Stimulated activated CD8-positive, alpha-beta memory T cell treated with anti-CD3 and anti-CD28 coated beads, Interleukin-15, amount 100 ng/mL, for 1 hour (primary cell): ENCODE results near the gene SIDT2.

Experiments used
- DNase-seq: peaks from one replicate; pipeline ENCODE4 v3.0.0-alpha.2; 2020; ENCODE audit warnings: low read depth

SIDT2 gene

GRCh38 chr11:117189191-117189940 lies 10.8 kb downstream of the SIDT2 start:
- DNase-seq = no peak

- no peak for DNase-seq
These were observed 11.5 kb downstream of the SIDT2 start for GRCh38 chr11:117189941-117190544.

DNA sequence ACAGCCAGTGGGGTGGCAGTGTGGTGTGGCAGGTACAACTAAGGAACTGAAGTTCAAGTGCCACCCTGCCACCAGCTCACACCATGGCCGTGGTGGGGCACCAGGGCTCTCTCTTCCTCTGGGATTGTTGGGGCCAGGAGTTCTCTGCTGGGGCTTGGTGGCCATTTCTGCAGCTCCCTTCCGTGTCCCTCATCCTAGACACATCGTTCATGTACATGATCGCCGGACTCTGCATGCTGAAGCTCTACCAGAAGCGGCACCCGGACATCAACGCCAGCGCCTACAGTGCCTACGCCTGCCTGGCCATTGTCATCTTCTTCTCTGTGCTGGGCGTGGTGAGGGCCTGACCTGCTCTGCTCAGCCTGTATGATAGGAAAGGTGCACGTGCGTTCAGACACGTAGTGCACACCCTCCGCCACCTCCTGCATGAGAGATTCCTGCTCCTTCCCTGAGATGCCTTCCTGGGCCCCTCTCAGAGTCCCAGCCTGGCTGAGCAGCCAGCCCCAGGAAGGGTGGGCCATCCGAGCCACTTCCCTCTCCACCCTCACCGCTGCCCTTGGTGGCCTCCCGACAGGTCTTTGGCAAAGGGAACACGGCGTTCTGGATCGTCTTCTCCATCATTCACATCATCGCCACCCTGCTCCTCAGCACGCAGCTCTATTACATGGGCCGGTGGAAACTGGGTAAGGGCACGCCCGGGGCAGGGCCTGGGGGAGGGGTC lies 13.3 kb downstream of the SIDT2 start:
- DNase-seq = no peak

DNA sequence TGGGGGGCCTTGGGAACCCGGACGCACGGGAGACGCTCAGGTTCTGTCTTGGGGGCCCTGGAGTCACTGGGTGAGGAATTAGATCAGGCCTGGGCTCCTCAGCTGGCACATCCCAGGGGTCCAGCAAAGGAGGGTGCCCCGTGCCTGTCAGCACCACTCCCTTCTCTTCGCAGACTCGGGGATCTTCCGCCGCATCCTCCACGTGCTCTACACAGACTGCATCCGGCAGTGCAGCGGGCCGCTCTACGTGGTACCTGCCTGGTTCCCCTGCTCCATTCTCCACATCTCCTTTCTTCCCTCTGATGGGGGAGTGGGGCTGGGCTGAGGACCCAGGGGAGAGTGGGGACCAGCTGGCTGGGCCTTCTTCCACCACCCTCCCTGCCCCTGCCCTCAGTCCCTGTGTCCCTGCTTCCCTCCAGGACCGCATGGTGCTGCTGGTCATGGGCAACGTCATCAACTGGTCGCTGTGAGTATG lies 13.9 kb downstream of the SIDT2 start:
- DNase-seq = no peak

GRCh38 chr11:117193130-117194020 lies 14.8 kb downstream of the SIDT2 start:
- no peak for DNase-seq

DNA sequence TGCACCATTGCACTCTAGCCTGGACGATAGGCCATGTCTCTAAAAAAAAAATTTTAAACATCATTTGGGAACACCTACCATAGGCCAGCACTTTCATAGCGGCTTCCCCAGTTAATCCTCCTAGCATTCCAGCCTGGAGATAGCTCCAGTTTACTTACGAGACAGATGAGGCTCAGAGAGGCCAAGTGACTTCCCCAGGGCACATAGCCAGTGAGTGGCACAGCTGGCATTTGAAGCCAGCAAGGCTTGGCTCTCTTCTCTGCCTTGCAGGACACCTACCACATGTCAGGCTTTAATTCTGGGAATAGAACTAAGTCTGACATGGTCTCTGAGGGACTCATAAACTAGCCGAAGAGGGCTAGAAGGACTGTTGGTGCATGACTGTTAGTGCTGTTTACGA lies 15.7 kb downstream of the SIDT2 start:
- no peak for DNase-seq

DNA sequence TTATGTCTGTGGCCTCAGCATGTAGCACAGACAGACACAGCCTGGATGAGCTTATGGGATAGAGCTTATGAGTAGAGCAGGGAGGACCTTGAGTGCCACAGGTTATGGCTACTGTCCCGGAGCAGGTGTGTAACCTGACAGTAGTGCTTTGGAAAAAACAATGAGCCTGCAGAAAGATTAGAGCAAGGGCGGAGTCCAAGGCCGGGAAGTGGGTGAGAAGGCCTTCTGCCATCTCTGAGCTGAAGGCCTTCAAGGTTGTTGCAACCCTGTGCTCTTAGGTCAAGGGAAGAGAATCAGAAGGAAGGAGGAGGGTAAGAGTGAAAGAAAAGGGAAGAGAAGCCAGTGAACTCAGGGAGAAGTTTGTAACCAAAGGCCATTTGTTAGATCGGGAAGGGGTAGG lies 16.7 kb downstream of the SIDT2 start:
- DNase-seq = no peak

- DNase-seq = no peak
These were observed 17.2 kb downstream of the SIDT2 start for GRCh38 chr11:117195761-117196160.

DNA sequence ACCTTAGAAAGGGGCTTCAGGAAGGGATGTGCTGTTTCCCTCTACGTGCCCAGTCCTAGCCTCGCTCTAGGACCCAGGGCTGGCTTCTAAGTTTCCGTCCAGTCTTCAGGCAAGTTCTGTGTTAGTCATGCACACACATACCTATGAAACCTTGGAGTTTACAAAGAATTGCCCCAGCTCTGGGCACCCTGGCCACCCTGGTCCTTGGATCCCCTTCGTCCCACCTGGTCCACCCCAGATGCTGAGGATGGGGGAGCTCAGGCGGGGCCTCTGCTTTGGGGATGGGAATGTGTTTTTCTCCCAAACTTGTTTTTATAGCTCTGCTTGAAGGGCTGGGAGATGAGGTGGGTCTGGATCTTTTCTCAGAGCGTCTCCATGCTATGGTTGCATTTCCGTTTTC lies 18.5 kb downstream of the SIDT2 start:
- DNase-seq = no peak

DNA sequence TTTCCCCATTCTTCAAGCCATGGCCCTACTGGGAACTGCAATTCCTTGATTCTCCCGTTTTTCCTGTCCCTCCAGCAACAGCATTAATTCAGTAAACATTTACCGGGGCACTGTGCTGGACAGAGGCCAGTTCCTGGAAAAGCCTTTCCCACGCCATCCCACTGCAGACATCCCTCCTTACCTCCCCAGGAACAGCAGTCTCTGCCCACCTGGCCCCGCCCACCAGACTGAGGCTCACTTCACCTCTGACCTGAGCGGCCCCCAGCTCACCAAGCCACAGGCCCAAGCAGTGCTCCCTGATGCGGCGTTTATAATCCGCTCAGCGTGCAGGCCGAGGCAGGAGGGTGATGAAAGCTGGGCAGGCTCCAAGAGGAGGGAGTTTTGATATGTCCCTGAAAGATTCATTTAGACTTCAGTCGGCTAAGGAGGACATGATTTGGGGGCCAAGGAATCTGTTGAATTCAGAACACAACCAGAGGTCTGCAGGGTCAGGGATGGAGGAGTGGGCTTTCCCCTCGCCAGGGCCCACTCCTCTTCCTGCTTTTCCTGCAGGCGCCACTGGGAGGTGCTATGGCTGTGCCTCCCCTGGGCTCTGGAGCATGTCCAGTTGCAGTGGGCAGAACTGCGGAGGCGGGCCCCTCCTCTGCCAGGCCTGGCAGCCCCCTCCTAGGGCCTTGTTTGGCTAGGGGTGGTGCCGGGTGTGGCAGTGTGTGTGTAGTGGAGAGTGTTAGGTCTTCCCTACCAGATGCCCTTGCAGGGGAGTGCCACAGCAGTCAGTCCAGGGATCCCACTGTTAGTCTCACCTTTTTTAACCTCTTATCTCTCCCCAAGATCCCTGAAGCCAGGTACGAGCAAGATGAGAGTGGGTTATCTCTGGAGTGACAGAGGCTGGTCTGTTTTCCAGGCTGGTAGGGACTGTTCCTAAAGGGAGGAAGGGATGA lies 19.2 kb downstream of the SIDT2 start:
- DNase-seq = no peak

GRCh38 chr11:117198613-117199012 lies 20.1 kb downstream of the SIDT2 start:
- no peak for DNase-seq

GRCh38 chr11:117199053-117199915 lies 20.7 kb downstream of the SIDT2 start, which contains the start of gene TAGLN:
Gene TAGLN, plus strand, starts transcription at chr11:117199370. Its CDS starts 3,644 bp downstream, at chr11:117203014.
- no peak for DNase-seq

DNA sequence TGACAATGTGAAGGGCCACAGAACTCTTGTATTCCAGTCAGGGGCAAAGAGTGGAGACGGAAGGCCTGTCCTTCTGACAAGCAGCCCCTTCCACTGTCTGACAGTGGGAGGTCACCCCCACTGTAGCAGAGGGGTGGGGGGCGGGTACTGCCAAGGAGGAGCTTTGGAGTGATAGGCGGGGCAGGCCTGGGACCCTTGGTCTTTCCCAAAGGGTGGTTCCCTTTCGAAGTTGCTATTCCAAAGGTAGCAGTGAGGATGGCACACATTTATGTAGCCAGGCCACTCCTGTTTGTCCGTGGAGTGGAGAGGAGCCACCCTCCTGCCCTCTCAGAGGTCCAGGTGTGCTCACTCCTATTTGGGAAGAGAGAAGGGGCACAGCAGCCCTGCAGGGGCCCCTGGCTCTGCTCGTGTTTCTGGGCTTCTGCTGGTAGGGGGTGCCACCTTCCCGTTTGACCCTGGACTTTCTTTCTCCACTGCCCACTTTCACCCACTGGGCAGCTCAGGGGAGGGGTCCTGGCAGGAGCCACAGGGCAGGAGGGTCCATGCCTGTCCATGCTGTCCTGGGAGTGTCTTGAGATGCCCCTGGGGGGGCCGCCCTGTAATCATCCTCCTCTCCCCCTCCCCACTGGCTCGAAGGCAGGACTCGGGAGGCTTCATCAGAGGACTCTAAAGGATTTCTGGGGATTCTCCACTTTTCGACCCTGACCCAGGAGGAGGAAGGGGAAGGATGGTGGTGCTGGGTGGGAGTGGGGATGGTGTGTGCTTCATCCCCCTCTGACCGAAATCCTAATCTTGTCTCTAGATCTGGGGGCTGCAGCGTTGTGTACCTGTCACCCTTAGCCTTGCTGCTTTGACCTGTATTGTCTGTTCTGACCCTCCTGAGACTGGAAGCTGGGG lies 21.6 kb downstream of the SIDT2 start:
- no peak for DNase-seq

DNA sequence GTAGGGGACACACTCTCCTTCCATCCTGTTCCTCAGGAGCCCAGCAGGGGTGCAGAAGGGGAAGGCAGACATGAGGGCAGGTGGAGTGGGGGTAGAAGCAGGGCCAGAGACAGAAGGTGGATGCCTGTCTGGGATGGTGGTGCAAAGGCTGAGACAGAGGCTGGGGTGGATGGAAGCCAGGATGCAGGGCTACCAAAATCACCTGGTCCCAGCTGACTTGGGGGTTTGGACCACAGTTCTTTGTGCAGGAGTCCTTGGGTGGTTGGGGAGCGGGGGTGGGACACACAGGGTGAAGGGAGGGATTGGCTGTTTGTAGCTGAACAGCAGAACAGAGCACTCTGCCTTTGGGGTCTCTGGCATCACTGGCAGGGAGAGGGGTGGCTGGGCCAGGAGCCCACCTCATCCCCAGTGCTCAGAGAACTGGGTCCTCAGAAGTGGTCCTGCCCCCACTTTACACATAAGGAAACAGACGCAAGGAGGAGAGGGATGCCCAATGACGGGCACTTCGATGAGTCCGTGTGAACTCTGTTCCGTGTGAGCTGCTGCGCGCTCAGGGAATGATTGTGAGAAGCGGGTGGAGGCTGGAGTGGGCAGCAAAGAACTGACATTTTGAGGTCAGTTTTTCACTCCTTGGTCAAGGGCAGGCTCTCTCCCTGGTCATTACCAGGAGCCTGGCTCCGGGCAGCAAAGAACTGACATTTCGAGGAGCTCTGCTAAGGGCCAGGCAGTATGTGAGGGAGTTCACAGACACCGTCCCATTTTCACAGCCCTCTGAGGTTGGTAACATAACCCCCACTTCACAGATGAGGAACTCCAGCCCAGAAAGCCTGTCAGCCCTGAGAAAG lies 22.5 kb downstream of the SIDT2 start:
- DNase-seq = no peak

GRCh38 chr11:117201658-117202305 lies 23.2 kb downstream of the SIDT2 start:
- DNase-seq = no peak

DNA sequence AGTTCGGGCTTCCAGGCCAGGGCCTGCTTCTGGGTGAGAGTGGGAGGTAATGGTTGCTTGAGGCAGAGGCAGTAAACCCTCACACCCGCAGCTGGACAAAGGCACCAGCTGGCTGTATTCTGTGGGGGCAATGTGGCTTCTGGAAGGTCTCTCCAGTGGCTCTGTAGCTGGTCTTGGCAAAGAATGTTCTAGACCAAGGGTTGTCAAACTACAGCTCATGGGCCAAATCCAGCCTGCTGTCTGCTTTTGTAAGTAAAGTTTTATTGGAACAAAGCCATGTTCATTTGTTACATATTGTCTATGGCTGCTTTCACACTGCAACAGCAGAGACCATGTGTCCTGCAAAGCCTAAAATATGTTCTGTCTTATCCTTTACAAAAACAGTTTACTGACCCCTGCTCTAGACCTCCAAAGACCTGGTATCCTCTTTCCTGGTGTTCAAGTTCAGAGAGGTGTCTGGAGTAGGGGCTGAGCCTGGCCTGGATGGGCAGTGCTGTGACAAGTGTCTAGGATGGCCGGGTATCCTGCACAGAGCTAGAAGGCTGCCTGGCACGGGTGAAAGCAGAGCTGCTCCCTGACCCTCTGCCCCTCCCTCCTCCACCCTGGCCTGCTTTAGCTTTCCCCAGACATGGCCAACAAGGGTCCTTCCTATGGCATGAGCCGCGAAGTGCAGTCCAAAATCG lies 24.0 kb downstream of the SIDT2 start:
- no peak for DNase-seq

GRCh38 chr11:117203069-117203407 lies 24.5 kb downstream of the SIDT2 start:
- DNase-seq = no peak
